ENCODE results near the gene PIK3C2G.

The PIK3C2G gene

GRCh38 chr12:18546399-18546798 is 285.1 kb downstream of the PIK3C2G start:
- Histone ChIP-seq H3K27me3 (ENCODE audit: insufficient read depth, low read length, poor library complexity, severe bottlenecking) (no peaks in the 10 kb centered on the region), H3K79me2 (ENCODE audit: insufficient read depth, low read length) (no peaks in the 10 kb centered on the region), H4K20me1 (ENCODE audit: insufficient read depth, low read length, poor library complexity, severe bottlenecking) (no peaks in the 10 kb centered on the region), H3K9me2 (replicated peaks; ENCODE audit: low read depth, low read length) (no peaks in the 10 kb centered on the region), H3K4me2 (ENCODE audit: low read depth, low read length, poor library complexity, severe bottlenecking) (no peak overlapping the region), H3K4me3 (ENCODE audit: low read length, poor library complexity, severe bottlenecking) (no peak overlapping the region), H3F3A (ENCODE audit: low read depth) (no peaks in the 10 kb centered on the region), H3K9ac (ENCODE audit: low read depth, low read length, poor library complexity, severe bottlenecking) (no peak overlapping the region), H2AFZ (ENCODE audit: low read length) (no peak overlapping the region), H3K36me3 (ENCODE audit: insufficient read depth, low read length) (no peaks in the 10 kb centered on the region), H3K9me3 (ENCODE audit: insufficient read depth, low read depth, low read length) (no peaks in the 10 kb centered on the region), H3K4me1 (ENCODE audit: insufficient read depth, low read length, poor library complexity, severe bottlenecking) (no peaks in the 10 kb centered on the region)
- TF ChIP-seq EZH2phosphoT487 (IDR thresholded peaks at IDR 0.05; ENCODE audit: borderline replicate concordance): no peak
- TF ChIP-seq CTCF (conservative IDR thresholded peaks at IDR 0.05; ENCODE audit: low read length): no peak

GRCh38 chr12:18549598-18549997 is 288.3 kb downstream of the PIK3C2G start:
- Histone ChIP-seq H3K4me1 (ENCODE audit: insufficient read depth, low read length, poor library complexity, severe bottlenecking) (no peaks in the 10 kb centered on the region), H3K27me3 (ENCODE audit: insufficient read depth, low read length, poor library complexity, severe bottlenecking) (no peaks in the 10 kb centered on the region), H3K9me3 (ENCODE audit: insufficient read depth, low read depth, low read length) (no peaks in the 10 kb centered on the region), H3K36me3 (ENCODE audit: insufficient read depth, low read length) (no peaks in the 10 kb centered on the region), H3F3A (ENCODE audit: low read depth) (no peaks in the 10 kb centered on the region), H2AFZ (ENCODE audit: low read length) (no peak overlapping the region), H3K9ac (ENCODE audit: low read depth, low read length, poor library complexity, severe bottlenecking) (no peak overlapping the region), H3K4me2 (ENCODE audit: low read depth, low read length, poor library complexity, severe bottlenecking) (no peak overlapping the region), H3K4me3 (ENCODE audit: low read length, poor library complexity, severe bottlenecking) (no peak overlapping the region), H3K79me2 (ENCODE audit: insufficient read depth, low read length) (no peaks in the 10 kb centered on the region), H3K9me2 (replicated peaks; ENCODE audit: low read depth, low read length) (no peaks in the 10 kb centered on the region), H4K20me1 (ENCODE audit: insufficient read depth, low read length, poor library complexity, severe bottlenecking) (no peaks in the 10 kb centered on the region)
- no peak for TF ChIP-seq CTCF (conservative IDR thresholded peaks at IDR 0.05; ENCODE audit: low read length)
- TF ChIP-seq EZH2phosphoT487 (IDR thresholded peaks at IDR 0.05; ENCODE audit: borderline replicate concordance): no peak

- Histone ChIP-seq H3K4me2 (ENCODE audit: low read depth, low read length, poor library complexity, severe bottlenecking) (no peak overlapping the region), H3K27me3 (ENCODE audit: insufficient read depth, low read length, poor library complexity, severe bottlenecking) (no peaks in the 10 kb centered on the region), H3K9me3 (ENCODE audit: insufficient read depth, low read depth, low read length) (no peaks in the 10 kb centered on the region), H2AFZ (ENCODE audit: low read length) (no peak overlapping the region), H3K36me3 (ENCODE audit: insufficient read depth, low read length) (no peaks in the 10 kb centered on the region), H4K20me1 (ENCODE audit: insufficient read depth, low read length, poor library complexity, severe bottlenecking) (no peaks in the 10 kb centered on the region), H3K79me2 (ENCODE audit: insufficient read depth, low read length) (no peaks in the 10 kb centered on the region), H3K9ac (ENCODE audit: low read depth, low read length, poor library complexity, severe bottlenecking) (no peak overlapping the region), H3F3A (ENCODE audit: low read depth) (no peaks in the 10 kb centered on the region), H3K4me1 (ENCODE audit: insufficient read depth, low read length, poor library complexity, severe bottlenecking) (no peaks in the 10 kb centered on the region), H3K9me2 (replicated peaks; ENCODE audit: low read depth, low read length) (no peaks in the 10 kb centered on the region), H3K4me3 (ENCODE audit: low read length, poor library complexity, severe bottlenecking) (no peak overlapping the region)
- TF ChIP-seq CTCF (conservative IDR thresholded peaks at IDR 0.05; ENCODE audit: low read length) (no peak), EZH2phosphoT487 (IDR thresholded peaks at IDR 0.05; ENCODE audit: borderline replicate concordance) (no peak)
These were observed 289.8 kb downstream of the PIK3C2G start for GRCh38 chr12:18551106-18551505.

Measured in Loucy (cell line).